OCI-LY1 (cell line): ENCODE measurements around the gene ANKRD65.

Source experiments
- CTCF ChIP-seq: fragments of 200-600 bp; sonication (generic), shearing (Covaris generic); IDR thresholded peaks from 2 replicates; pipeline ENCODE4 v1.5.1; 2017; ENCODE audit warnings: mild to moderate bottlenecking, antibody characterized with exemption, low read length, moderate library complexity, mixed read lengths
- EZH2 ChIP-seq: fragments of 200-600 bp; sonication (generic), shearing (Covaris generic); IDR thresholded peaks from 2 replicates; pipeline ENCODE4 v1.8.0; 2017; ENCODE audit warnings: borderline replicate concordance, mixed run types, mild to moderate bottlenecking, antibody characterized with exemption, low read length, moderate library complexity, mixed read lengths

- TF ChIP-seq CTCF (no peak), EZH2 (no peak)
These were observed 43.4 kb downstream of the ANKRD65 start for GRCh38 chr1:1377540-1378205.
